Natural killer cell treated with Interleukin-12 subunit alpha and Interleukin-12 subunit beta and Interleukin-15 and Interleukin-18, amount 100 ng/mL, for 72 hours (primary cell): ENCODE results near the gene ATP5PD. TPM values are rescaled to one million over a fixed set of nuclear protein-coding genes. Genes with fewer than 3 reads are reported as not detected.

Experiments
- ATAC-seq, 2 donors: fragments of 150-1000 bp; cut with Tn5 transposase in 1 of 2; sonication (Bioruptor Pico), chemical (Tn5 transposase) in 1 of 2; 2 replicates each; pipeline ENCODE4 v1.10.0; 2021
- DNase-seq: peaks from one replicate; pipeline ENCODE4 v3.0.0; 2022; ENCODE audit warnings: low spot score
- H3K27ac Mint-ChIP-seq, 2 donors: 1 replicate in 1 of 2; 2 replicates in 1 of 2; pipeline ENCODE4 v1.8.0; 2022; ENCODE audit warnings: mixed read lengths in 2 of 2, mild to moderate bottlenecking in 1 of 2, moderate library complexity in 1 of 2
- H3K27me3 Mint-ChIP-seq, 2 donors: 1 replicate in 1 of 2; 2 replicates in 1 of 2; pipeline ENCODE4 v1.8.0; 2022; ENCODE audit warnings: mixed read lengths in 2 of 2
- H3K36me3 Mint-ChIP-seq: one replicate; pipeline ENCODE4 v1.8.0; 2022; ENCODE audit warnings: mixed read lengths
- H3K4me1 Mint-ChIP-seq, 2 donors: 1 replicate in 1 of 2; 2 replicates in 1 of 2; pipeline ENCODE4 v1.8.0; 2022; ENCODE audit warnings: low read depth in 2 of 2, mixed read lengths in 2 of 2, mild to moderate bottlenecking in 1 of 2
- H3K4me3 Mint-ChIP-seq: one replicate; pipeline ENCODE4 v1.8.0; 2022; ENCODE audit warnings: mixed read lengths
- H3K9me3 Mint-ChIP-seq: 2 replicates; pipeline ENCODE4 v1.8.0; 2022; ENCODE audit warnings: mixed read lengths
- total RNA-seq, 2 donors: library from RNA; stranded (reverse); gene quantifications; one replicate each; pipeline ENCODE4 v1.2.3, GENCODE V29; 2022

The ATP5PD gene
- total RNA-seq, 2 donors from 2014 or later, result 153 to 187 TPM

- ATAC-seq (no peak), DNase-seq (no peak)
- Mint-ChIP-seq H3K27ac (no peak overlapping the region), H3K4me3 (no peak overlapping the region), H3K27me3 (no peaks in the 10 kb centered on the region), H3K36me3 (no peaks in the 10 kb centered on the region), H3K9me3 (no peaks in the 10 kb centered on the region), H3K4me1 (no peaks in the 10 kb centered on the region)
These were observed 47.2 kb downstream of the ATP5PD start for GRCh38 chr17:74999523-74999922.

- no peak for DNase-seq
- no peaks in the 10 kb centered on the region for H3K27me3 Mint-ChIP-seq
- H3K9me3 Mint-ChIP-seq, result no peaks in the 10 kb centered on the region
- no peak overlapping the region for H3K27ac Mint-ChIP-seq
- no peaks in the 10 kb centered on the region for H3K4me1 Mint-ChIP-seq
- ATAC-seq, result no peak
- H3K4me3 Mint-ChIP-seq, result no peak overlapping the region
- H3K36me3 Mint-ChIP-seq, result no peaks in the 10 kb centered on the region
These were observed 48.0 kb downstream of the ATP5PD start for GRCh38 chr17:74998783-74999182.

DNA sequence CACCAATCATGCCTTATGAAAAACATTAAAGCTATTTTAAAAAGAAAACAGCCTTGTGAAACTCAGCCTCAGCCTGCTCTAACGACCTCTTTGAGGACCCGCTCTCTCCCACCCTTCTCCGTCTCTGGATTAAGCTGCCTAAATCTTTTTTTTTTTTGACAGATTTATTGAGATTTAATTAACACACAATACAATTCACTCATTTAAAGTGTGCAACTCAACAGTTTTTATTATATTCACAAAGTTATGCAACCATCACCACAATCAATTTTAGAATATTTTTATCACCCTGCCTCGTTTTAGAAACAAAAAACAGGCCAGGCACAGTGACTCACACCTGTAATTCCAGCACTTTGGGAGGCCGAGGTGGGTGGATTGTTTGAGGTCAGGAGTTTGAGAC lies 50.9 kb downstream of the ATP5PD start:
- Mint-ChIP-seq H3K4me1 (no peaks in the 10 kb centered on the region), H3K27ac (no peak overlapping the region), H3K4me3 (no peak overlapping the region), H3K9me3 (no peaks in the 10 kb centered on the region), H3K36me3 (no peaks in the 10 kb centered on the region), H3K27me3 (peaks cover 3 to 6% of the 10 kb centered on the region in 2 donors)
- ATAC-seq (no peak), DNase-seq (no peak)

- DNase-seq (no peak), ATAC-seq (no peak)
- H3K4me3 Mint-ChIP-seq, result no peak overlapping the region
- no peak overlapping the region for H3K27ac Mint-ChIP-seq
- H3K9me3 Mint-ChIP-seq, result no peaks in the 10 kb centered on the region
- no peaks in the 10 kb centered on the region for H3K36me3 Mint-ChIP-seq
- no peaks in the 10 kb centered on the region for H3K4me1 Mint-ChIP-seq
- H3K27me3 Mint-ChIP-seq, result peaks cover 8 to 9% of the 10 kb centered on the region in 2 donors
These were observed 52.3 kb downstream of the ATP5PD start for GRCh38 chr17:74994440-74994839.

GRCh38 chr17:74992223-74992622 lies 54.5 kb downstream of the ATP5PD start:
- peaks cover 1% of the 10 kb centered on the region in 2 donors for H3K4me1 Mint-ChIP-seq
- H3K9me3 Mint-ChIP-seq, result no peaks in the 10 kb centered on the region
- DNase-seq (no peak), ATAC-seq (no peak)
- no peak overlapping the region for H3K4me3 Mint-ChIP-seq
- H3K27ac Mint-ChIP-seq, result no peak overlapping the region
- H3K27me3 Mint-ChIP-seq, result peaks cover 12 to 13% of the 10 kb centered on the region in 2 donors
- H3K36me3 Mint-ChIP-seq, result no peaks in the 10 kb centered on the region

DNA sequence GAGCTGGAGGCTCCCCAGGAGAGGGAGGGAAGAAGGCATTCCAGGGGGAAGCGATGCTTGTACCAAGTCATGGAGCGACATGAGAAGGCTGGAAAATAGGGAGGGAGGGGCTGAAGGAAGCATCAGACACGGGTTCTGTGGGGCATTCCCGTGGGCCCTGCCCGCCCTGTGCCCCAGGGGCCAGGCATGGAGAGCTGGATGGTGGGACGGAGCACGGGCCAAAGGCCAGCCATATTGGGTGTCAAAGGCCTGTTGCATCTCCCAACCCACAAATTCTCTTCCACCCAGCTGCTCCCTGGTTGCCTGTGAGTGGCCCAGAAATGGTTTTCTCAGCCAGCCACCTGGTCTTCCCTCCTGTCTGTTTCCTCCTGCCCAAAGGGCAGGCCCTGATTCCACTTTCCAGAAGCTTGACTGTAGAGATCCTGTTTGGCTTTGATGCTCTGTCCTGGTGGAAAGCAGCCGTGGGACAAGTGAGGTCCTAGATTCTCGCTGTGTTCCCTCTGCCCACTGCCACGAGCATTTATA lies 56.1 kb downstream of the ATP5PD start:
- ATAC-seq, result no peak
- no peak for DNase-seq
- peaks cover 4 to 8% of the 10 kb centered on the region in 2 donors for H3K4me1 Mint-ChIP-seq
- no peaks in the 10 kb centered on the region for H3K36me3 Mint-ChIP-seq
- peaks cover 13 to 14% of the 10 kb centered on the region in 2 donors for H3K27me3 Mint-ChIP-seq
- no peak overlapping the region for H3K4me3 Mint-ChIP-seq
- H3K9me3 Mint-ChIP-seq, result no peaks in the 10 kb centered on the region
- no peak overlapping the region for H3K27ac Mint-ChIP-seq

Other genes with a start within 250 kb of the ATP5PD start
- not detected for gene GRIN2C, start 187.1 kb downstream of the ATP5PD start, total RNA-seq
- 10 to 100 TPM in 1 of 2 donors, 1 to 10 TPM in 1; 9.8 to 16.7 TPM for gene FDXR, start 174.0 kb downstream of the ATP5PD start, total RNA-seq
- gene FADS6, start 153.3 kb downstream of the ATP5PD start, total RNA-seq, result not detected
- not detected for gene USH1G, start 123.7 kb downstream of the ATP5PD start, total RNA-seq
- not detected for gene OTOP2, start 122.7 kb downstream of the ATP5PD start, total RNA-seq
- gene OTOP3, start 111.1 kb downstream of the ATP5PD start, total RNA-seq, result not detected
- under 1 TPM; 0.47 to 0.83 TPM for gene HID1, start 74.2 kb downstream of the ATP5PD start, total RNA-seq
- gene CDR2L, start 59.3 kb downstream of the ATP5PD start, total RNA-seq, result under 1 TPM; 0.07 to 0.47 TPM
- 10 to 100 TPM; 46.6 to 61.8 TPM for gene MRPL58, start 34.3 kb downstream of the ATP5PD start, total RNA-seq
- 10 to 100 TPM; 20.0 to 20.1 TPM for gene KCTD2, start 256 bp upstream of the ATP5PD start, total RNA-seq
- 1 to 10 TPM; 4.6 TPM for gene SLC16A5, start 41.0 kb upstream of the ATP5PD start, total RNA-seq
- gene ARMC7, start 63.0 kb upstream of the ATP5PD start, total RNA-seq, result 10 to 100 TPM; 13.3 to 13.7 TPM
- 10 to 100 TPM; 76.9 to 87.9 TPM for gene NT5C, start 84.8 kb upstream of the ATP5PD start, total RNA-seq
- gene JPT1, start 107.5 kb upstream of the ATP5PD start, total RNA-seq, result 100 to 1,000 TPM; 219 to 351 TPM
- 100 to 1,000 TPM; 332 to 497 TPM for gene SUMO2, start 136.0 kb upstream of the ATP5PD start, total RNA-seq
- 100 to 1,000 TPM in 1 of 2 donors, 10 to 100 TPM in 1; 94.1 to 202 TPM for gene NUP85, start 158.7 kb upstream of the ATP5PD start, total RNA-seq
- 100 to 1,000 TPM in 1 of 2 donors, 10 to 100 TPM in 1; 77.3 to 111 TPM for gene GGA3, start 214.6 kb upstream of the ATP5PD start, total RNA-seq
- 10 to 100 TPM; 76.4 to 82.8 TPM for gene MRPS7, start 214.9 kb upstream of the ATP5PD start, total RNA-seq
- 10 to 100 TPM; 32.3 to 35.2 TPM for gene MIF4GD, start 224.3 kb upstream of the ATP5PD start, total RNA-seq
- gene SLC25A19, start 242.5 kb upstream of the ATP5PD start, total RNA-seq, result 100 to 1,000 TPM in 1 of 2 donors, 10 to 100 TPM in 1; 53.0 to 140 TPM